Endometrial microvascular endothelial cells (primary cell): ENCODE results near the gene TPPP3. TPM values are rescaled to one million over a fixed set of nuclear protein-coding genes. Genes with fewer than 3 reads are reported as not detected.

Experiments used
- in situ Hi-C: cut with HindIII; loops from 2 replicates; pipeline ENCODE4 v1.10.0; 2017; ENCODE audit warnings: low sequenced_read_pairs, low pct_unique_long_range_greater_than_20kb; ENCODE audit errors: inconsistent ontology term
- total RNA-seq: library from RNA; depleted of rRNA; stranded (reverse); fragments of >200 nt; gene quantifications from one replicate; pipeline ENCODE4 v1.2.3, GENCODE V29; 2015; ENCODE audit errors: inconsistent ontology term

TPPP3 gene
- total RNA-seq, 1 donor from 2014 or later: 1.4 TPM

- in situ Hi-C loops: no loop called here
Observed at GRCh38 chr16:67407788-67408452, 14.6 kb upstream of the TPPP3 start.

- in situ Hi-C loops: no loop called here
Observed at GRCh38 chr16:67407176-67407787, 14.0 kb upstream of the TPPP3 start.

- in situ Hi-C loops: no loop called here
Observed at GRCh38 chr16:67406111-67406971, 13.0 kb upstream of the TPPP3 start.

GRCh38 chr16:67405336-67405735 lies 12.0 kb upstream of the TPPP3 start:
- in situ Hi-C loops: no loop called here

- in situ Hi-C loops: no loop called here
Observed at GRCh38 chr16:67404740-67405226, 11.5 kb upstream of the TPPP3 start.

- in situ Hi-C loops: no loop called here
Observed at GRCh38 chr16:67403976-67404555, 10.8 kb upstream of the TPPP3 start.

- in situ Hi-C loops: no loop called here
Observed at GRCh38 chr16:67400901-67401300, 7.6 kb upstream of the TPPP3 start.

GRCh38 chr16:67399749-67400704 lies 6.7 kb upstream of the TPPP3 start:
- in situ Hi-C loops: no loop called here

- in situ Hi-C loops: no loop called here
Observed at GRCh38 chr16:67399218-67399733, 6.0 kb upstream of the TPPP3 start.

- in situ Hi-C loops: no loop called here
Observed at GRCh38 chr16:67398546-67399217, 5.4 kb upstream of the TPPP3 start.

- in situ Hi-C loops: no loop called here
Observed at GRCh38 chr16:67397812-67398545, 4.7 kb upstream of the TPPP3 start.

GRCh38 chr16:67397036-67397801 lies 3.9 kb upstream of the TPPP3 start:
- in situ Hi-C loops: no loop called here

- in situ Hi-C loops: no loop called here
Observed at GRCh38 chr16:67396159-67397035, 3.1 kb upstream of the TPPP3 start.

- in situ Hi-C loops: no loop called here
Observed at GRCh38 chr16:67395458-67396158, 2.3 kb upstream of the TPPP3 start.

GRCh38 chr16:67395105-67395457 lies 1.8 kb upstream of the TPPP3 start:
- in situ Hi-C loops: no loop called here
